IMR-90 (cell line): ENCODE measurements around the gene EEF2K. TPM values are rescaled to one million over a fixed set of nuclear protein-coding genes. Genes with fewer than 3 reads are reported as not detected.
A peak's percentile ranks its signal among the peaks of the same experiment; 100 is the strongest.

ENCODE experiments used
- ATAC-seq: fragments of 200-7000 bp; cut with Tn5 transposase; 2 replicates; pipeline ENCODE4 v1.9.1; 2020; ENCODE audit warnings: low read depth, mild to moderate bottlenecking, moderate library complexity
- BruUV-seq: library from RNA; stranded (reverse); fragments of 400-500 nt; replicated peaks from 2 replicates; lab custom pipeline; 2021; lab: Mats Ljungman, UMichigan
- CTCF ChIA-PET: fragments of 300-600 bp; formaldehyde crosslinking; extraction: SDS; loops from one replicate; lab custom pipeline; 2021; ENCODE audit warnings: antibody characterized with exemption; lab: Yijun Ruan, JAX
- POLR2A ChIA-PET: fragments of 300-600 bp; sonication (Branson Sonifier 250); formaldehyde crosslinking; loops from one replicate; lab custom pipeline; 2022; ENCODE audit warnings: antibody characterized with exemption; ENCODE audit not compliant: unreplicated experiment; lab: Charles Lee
- DNase-seq: peaks from one replicate; pipeline ENCODE4 v3.0.0; 2013
- H2AFZ ChIP-seq: replicated peaks from 2 replicates; pipeline ENCODE3; 2013; ENCODE audit warnings: low read length, mild to moderate bottlenecking; ENCODE audit not compliant: poor library complexity
- H2AK5ac ChIP-seq: 2 replicates; pipeline ENCODE4 v1.6.1; 2013; ENCODE audit warnings: low read depth, low read length, inconsistent platforms
- H2AK9ac ChIP-seq: replicated peaks from 2 replicates; pipeline ENCODE3; 2013; ENCODE audit warnings: mild to moderate bottlenecking, low read depth, low read length, moderate library complexity; ENCODE audit not compliant: poor library complexity
- H2BK120ac ChIP-seq: 2 replicates; pipeline ENCODE4 v1.6.1; 2013; ENCODE audit warnings: low read depth, low read length, inconsistent platforms
- H2BK15ac ChIP-seq: 3 replicates; pipeline ENCODE4 v1.6.1; 2013; ENCODE audit warnings: low read depth, low read length, inconsistent platforms
- H2BK20ac ChIP-seq: 2 replicates; pipeline ENCODE4 v1.6.1; 2013; ENCODE audit warnings: low read depth, mild to moderate bottlenecking, inconsistent platforms, low read length, moderate library complexity
- H2BK5ac ChIP-seq: 2 replicates; pipeline ENCODE4 v1.6.1; 2013; ENCODE audit warnings: mild to moderate bottlenecking, low read depth, low read length, inconsistent platforms; ENCODE audit not compliant: poor library complexity, severe bottlenecking
- H3K14ac ChIP-seq: replicated peaks from 2 replicates; pipeline ENCODE4 v1.6.1; 2013; ENCODE audit warnings: low read depth, low read length, inconsistent platforms
- H3K18ac ChIP-seq: 2 replicates; pipeline ENCODE4 v1.6.1; 2013; ENCODE audit warnings: low read depth, low read length, control low read depth
- H3K23ac ChIP-seq: 2 replicates; pipeline ENCODE4 v1.6.1; 2013; ENCODE audit warnings: low read depth, low read length, inconsistent platforms
- H3K27ac ChIP-seq: 2 replicates; pipeline ENCODE4 v1.5.1; 2013; ENCODE audit warnings: mild to moderate bottlenecking, control low read depth, low read length; ENCODE audit not compliant: insufficient read depth
- H3K27me3 ChIP-seq: 2 replicates; pipeline ENCODE4 v1.6.1; 2013; ENCODE audit warnings: low read length; ENCODE audit not compliant: control insufficient read depth, insufficient read depth
- H3K36me3 ChIP-seq: 2 replicates; pipeline ENCODE4 v1.6.1; 2013; ENCODE audit warnings: low read length, mixed read lengths; ENCODE audit not compliant: control insufficient read depth, insufficient read depth
- H3K4ac ChIP-seq: 2 replicates; pipeline ENCODE4 v1.6.1; 2013; ENCODE audit warnings: low read depth, low read length, inconsistent platforms
- H3K4me1 ChIP-seq: 2 replicates; pipeline ENCODE4 v1.6.1; 2013; ENCODE audit warnings: low read length, mixed read lengths; ENCODE audit not compliant: control insufficient read depth, insufficient read depth
- H3K4me2 ChIP-seq: 2 replicates; pipeline ENCODE4 v1.6.1; 2013; ENCODE audit warnings: low read depth, mild to moderate bottlenecking, control low read depth, low read length, moderate library complexity
- H3K4me3 ChIP-seq: 2 replicates; pipeline ENCODE4 v1.5.1; 2013; ENCODE audit warnings: low read depth, mild to moderate bottlenecking, control low read depth, low read length, moderate library complexity; ENCODE audit not compliant: insufficient read depth
- H3K56ac ChIP-seq: 2 replicates; pipeline ENCODE4 v1.6.1; 2013; ENCODE audit warnings: low read length, inconsistent platforms; ENCODE audit not compliant: insufficient read depth; ENCODE audit errors: extremely low read depth
- H3K79me1 ChIP-seq, 2 experiments: 2 replicates each; pipeline ENCODE4 v1.6.1; 2013; ENCODE audit warnings: low read length in 2 of 2, inconsistent platforms in 1 of 2, low read depth in 1 of 2
- H3K9ac ChIP-seq: 2 replicates; pipeline ENCODE4 v1.6.1; 2013; ENCODE audit warnings: low read depth, low read length, control low read depth
- H3K9me1 ChIP-seq: 2 replicates; pipeline ENCODE4 v1.6.1; 2013; ENCODE audit warnings: low read length, inconsistent platforms; ENCODE audit not compliant: insufficient read depth
- H3K9me3 ChIP-seq: 2 replicates; pipeline ENCODE4 v1.6.1; 2013; ENCODE audit warnings: low read length; ENCODE audit not compliant: control insufficient read depth, insufficient read depth
- H4K20me1 ChIP-seq: 2 replicates; pipeline ENCODE4 v1.6.1; 2013; ENCODE audit warnings: low read length, inconsistent platforms; ENCODE audit not compliant: insufficient read depth
- H4K5ac ChIP-seq: 2 replicates; pipeline ENCODE4 v1.6.1; 2013; ENCODE audit warnings: mild to moderate bottlenecking, low read depth, low read length, control low read depth
- H4K8ac ChIP-seq, 2 experiments: 2 replicates each; pipeline ENCODE4 v1.6.1; 2013; ENCODE audit warnings: low read depth in 2 of 2, low read length in 2 of 2, control low read depth in 1 of 2, inconsistent platforms in 1 of 2
- H4K91ac ChIP-seq: 2 replicates; pipeline ENCODE4 v1.6.1; 2013; ENCODE audit warnings: low read depth, low read length, inconsistent platforms; ENCODE audit not compliant: insufficient read depth
- BHLHE40 ChIP-seq: fragments of 150-350 bp; IDR thresholded peaks from 2 replicates; pipeline ENCODE4 v1.6.1; 2016; ENCODE audit warnings: mild to moderate bottlenecking, low read depth, low read length
- CEBPB ChIP-seq: IDR thresholded peaks from 2 replicates; pipeline ENCODE4 v1.6.1; 2012; ENCODE audit warnings: low read depth, low read length, improper control_type of control experiment
- FOS ChIP-seq: fragments of 150-350 bp; IDR thresholded peaks from 2 replicates; pipeline ENCODE4 v1.6.1; 2016; ENCODE audit warnings: low read depth, low read length
- MAFK ChIP-seq: IDR thresholded peaks from 2 replicates; pipeline ENCODE4 v1.6.1; 2012; ENCODE audit warnings: low read depth, low read length, improper control_type of control experiment
- MXI1 ChIP-seq: IDR thresholded peaks from 2 replicates; pipeline ENCODE4 v1.6.1; 2012; ENCODE audit warnings: low read depth, mild to moderate bottlenecking, low read length, moderate library complexity, borderline replicate concordance
- RCOR1 ChIP-seq: IDR thresholded peaks from 2 replicates; pipeline ENCODE4 v1.6.1; 2012; ENCODE audit warnings: mild to moderate bottlenecking, low read length, improper control_type of control experiment; ENCODE audit not compliant: insufficient replicate concordance
- RFX5 ChIP-seq: IDR thresholded peaks from 2 replicates; pipeline ENCODE4 v1.8.0; 2012; ENCODE audit warnings: low read depth, mild to moderate bottlenecking, low read length, moderate library complexity
- USF2 ChIP-seq: fragments of 150-350 bp; IDR thresholded peaks from 2 replicates; pipeline ENCODE4 v1.6.1; 2017; ENCODE audit warnings: mild to moderate bottlenecking, antibody characterized with exemption, low read length, low read depth
- WGBS, 2 experiments: methylation state at CpG; one replicate each; pipeline versions ENCODE4 v1.1.5 to v1.1.7; 2013; ENCODE audit warnings: missing lambda C conversion rate in 2 of 2; ENCODE audit not compliant: insufficient read length in 1 of 2; ENCODE audit errors: extremely low coverage in 2 of 2; 5-methylcytosine and 5-hydroxymethylcytosine counted together
- dilution Hi-C: fragments of 300-500 bp; cut with HindIII; formaldehyde crosslinking; loops from one replicate; pipeline ENCODE4 v1.14.3; 2018; ENCODE audit warnings: low sequenced_read_pairs; ENCODE audit not compliant: unreplicated experiment
- in situ Hi-C: fragments of 300-500 bp; cut with MboI; formaldehyde crosslinking; loops from 3 replicates; pipeline ENCODE4 v1.14.3; 2019; ENCODE audit warnings: low sequenced_read_pairs, inconsistent platforms, mixed read lengths
- intact Hi-C: fragments of 100-400 bp; cut with micrococcal nuclease; formaldehyde crosslinking; loops from 2 replicates; pipeline ENCODE4 v1.10.0; 2022
- polyA plus RNA-seq, 3 experiments: library from polyadenylated mRNA; depleted of rRNA; stranded (reverse); fragments of >200 nt; gene quantifications; 2 replicates each; pipeline ENCODE4 v1.2.3, GENCODE V29; 2012; ENCODE audit warnings: low replicate concordance in 1 of 3
- total RNA-seq: library from RNA; depleted of rRNA; stranded (reverse); fragments of >200 nt; gene quantifications from 2 replicates; pipeline ENCODE4 v1.2.3, GENCODE V29; 2012

Gene EEF2K
- total and polyA plus RNA-seq, 2 of the 4 experiments (the other 2 are of a cell fraction) = 9.7 to 16.5 TPM

- Histone ChIP-seq H4K91ac (no peak overlapping the region), H2BK120ac (no peak overlapping the region), H3K4me3 (no peak overlapping the region), H4K5ac (no peak overlapping the region), H3K18ac (no peak overlapping the region), H2AK5ac (no peak overlapping the region), H3K27me3 (no peaks in the 10 kb centered on the region), H3K4me1 (peaks cover 2% of the 10 kb centered on the region; the same call in 1 of the 2 replicates), H3K36me3 (peaks cover 59% of the 10 kb centered on the region), H3K4me2 (no peak overlapping the region), H3K9ac (no peak overlapping the region), H3K23ac (no peak overlapping the region), H2AFZ (no peak overlapping the region), H3K56ac (no peak overlapping the region), H2BK5ac (no peak overlapping the region), H3K9me3 (no peaks in the 10 kb centered on the region), H4K20me1 (peaks cover 11% of the 10 kb centered on the region), H2BK15ac (no peak overlapping the region), H2AK9ac (peak overlapping the region; percentile 65), H3K27ac (no peak overlapping the region), H4K8ac (no peak overlapping the region), H3K79me1 (peaks cover 16 to 42% of the 10 kb centered on the region in 2 experiments), H3K14ac (no peak overlapping the region), H3K4ac (no peak overlapping the region), H2BK20ac (no peak overlapping the region), H3K9me1 (peaks cover 6% of the 10 kb centered on the region; the same call in 1 of the 2 replicates)
- in situ Hi-C loops = loop anchor here (25.0 kb wide), 1 partner anchor 1167 kb away; the partner anchor contains the start of genes DNAH3 and LDAF1
- 100% methylated on average over 1 of the region's 9 CpGs; no CpG with 5 or more reads in 1 of the 2 experiments for WGBS, 2 experiments
- ChIA-PET CTCF (interaction anchor here (1.0 kb wide), 2 partner anchors 11 to 28 kb away, joined by 7 to 8 read pairs; no protein-coding TSS in a partner anchor), POLR2A (interaction anchor here (0.6 kb wide), 1 partner anchor 51 kb away, joined by 4 read pairs; no protein-coding TSS in a partner anchor)
- BruUV-seq = no TSS peak
- intact Hi-C loops = no loop called here
- TF ChIP-seq FOS (no peak), USF2 (no peak), BHLHE40 (no peak), MAFK (no peak), CEBPB (no peak), MXI1 (no peak), RFX5 (no peak), RCOR1 (no peak)
- dilution Hi-C loops = no loop called here
- no peak for DNase-seq
- no peak for ATAC-seq
Measured at GRCh38 chr16:22329199-22329695, 123.2 kb downstream of the EEF2K start.
